H1 (cell line): ENCODE results near the gene STAT2. TPM values are rescaled to one million over a fixed set of nuclear protein-coding genes. Genes with fewer than 3 reads are reported as not detected.

Source experiments
- CTCF ChIA-PET: fragments of 300-600 bp; sonication (Branson Sonifier 250); formaldehyde crosslinking; loops from one replicate; lab custom pipeline; 2021; ENCODE audit not compliant: partially characterized antibody; lab: Charles Lee
- POLR2A ChIA-PET: fragments of 300-600 bp; sonication (Branson Sonifier 250); formaldehyde crosslinking; loops from one replicate; lab custom pipeline; 2021; ENCODE audit warnings: inconsistent platforms; ENCODE audit not compliant: partially characterized antibody; lab: Charles Lee
- DNase-seq, 2 experiments: peaks; one replicate each; pipeline versions ENCODE4 v3.0.0 to v3.0.0-alpha.2; 2010 to 2022; ENCODE audit warnings: low spot score in 2 of 2, low read depth in 1 of 2, mixed read lengths in 1 of 2
- FAIRE-seq: peaks from 2 replicates; lab custom pipeline; 2011; peaks lifted over from hg19 to GRCh38; lab: Jason Lieb, UNC
- H2AFZ ChIP-seq: 2 replicates; pipeline ENCODE4 v1.8.1; 2012; ENCODE audit warnings: low read length, inconsistent platforms
- H2AK5ac ChIP-seq: 2 replicates; pipeline ENCODE4 v1.6.1; 2013; ENCODE audit warnings: low read depth, low read length
- H2BK120ac ChIP-seq: replicated peaks from 2 replicates; pipeline ENCODE3; 2013; ENCODE audit warnings: low read depth, low read length, inconsistent platforms
- H2BK12ac ChIP-seq: 2 replicates; pipeline ENCODE4 v1.6.1; 2013; ENCODE audit warnings: low read depth, low read length
- H2BK15ac ChIP-seq: 2 replicates; pipeline ENCODE4 v1.6.1; 2013; ENCODE audit warnings: low read length
- H2BK20ac ChIP-seq: 2 replicates; pipeline ENCODE4 v1.6.1; 2013; ENCODE audit warnings: low read length
- H2BK5ac ChIP-seq: 2 replicates; pipeline ENCODE4 v1.6.1; 2013; ENCODE audit warnings: low read depth, low read length
- H3K14ac ChIP-seq: 2 replicates; pipeline ENCODE4 v1.6.1; 2013; ENCODE audit warnings: inconsistent platforms; ENCODE audit not compliant: insufficient read length
- H3K18ac ChIP-seq: 2 replicates; pipeline ENCODE4 v1.6.1; 2013; ENCODE audit warnings: low read length; ENCODE audit errors: extremely low read depth
- H3K23ac ChIP-seq: 2 replicates; pipeline ENCODE4 v1.6.1; 2013; ENCODE audit warnings: inconsistent platforms; ENCODE audit not compliant: insufficient read length
- H3K23me2 ChIP-seq: 2 replicates; pipeline ENCODE4 v1.6.1; 2013; ENCODE audit warnings: low read depth, low read length
- H3K27ac ChIP-seq: 2 replicates; pipeline ENCODE4 v1.6.1; 2011; ENCODE audit warnings: low read depth, low read length, inconsistent platforms
- H3K27me3 ChIP-seq, 4 experiments: replicated peaks in 1 of 4; 1 replicate in 1 of 4; 2 replicates in 3 of 4; pipeline versions ENCODE4 v1.6.1 to v1.8.1; 2011 to 2013; ENCODE audit warnings: low read length in 3 of 4, mild to moderate bottlenecking in 3 of 4, inconsistent platforms in 2 of 4, mixed read lengths in 2 of 4, moderate library complexity in 1 of 4; ENCODE audit not compliant: control insufficient read depth in 3 of 4, insufficient read depth in 3 of 4; ENCODE audit errors: extremely low read depth in 1 of 4
- H3K36me3 ChIP-seq, 4 experiments: 2 replicates each; pipeline versions ENCODE4 v1.6.1 to v1.8.1; 2011 to 2013; ENCODE audit warnings: mild to moderate bottlenecking in 4 of 4, low read length in 3 of 4, moderate library complexity in 2 of 4, control low read depth in 1 of 4, inconsistent platforms in 1 of 4; ENCODE audit not compliant: insufficient read depth in 4 of 4, control insufficient read depth in 2 of 4
- H3K4ac ChIP-seq: replicated peaks from 2 replicates; pipeline ENCODE3; 2013; ENCODE audit warnings: low read length, low read depth, mixed read lengths, inconsistent platforms; ENCODE audit not compliant: insufficient read length
- H3K4me1 ChIP-seq, 4 experiments: replicated peaks in 1 of 4; 1 replicate in 1 of 4; 2 replicates in 3 of 4; pipeline versions ENCODE4 v1.6.1 to v1.8.1; 2011 to 2013; ENCODE audit warnings: low read length in 3 of 4, inconsistent platforms in 2 of 4, mixed read lengths in 1 of 4; ENCODE audit not compliant: insufficient read depth in 4 of 4, control insufficient read depth in 3 of 4
- H3K4me2 ChIP-seq, 2 experiments: 2 replicates each; pipeline versions ENCODE4 v1.6.1 to v1.8.1; 2011 to 2013; ENCODE audit warnings: low read depth in 2 of 2, low read length in 2 of 2, control low read depth in 1 of 2, inconsistent platforms in 1 of 2, mild to moderate bottlenecking in 1 of 2; ENCODE audit not compliant: insufficient read depth in 1 of 2
- H3K4me3 ChIP-seq, 4 experiments: fragments of 200-600, 300-600 bp in 1 of 4; sonication (generic), shearing (Covaris generic), sonication (Bioruptor Twin) in 1 of 4; 2 replicates each; pipeline versions ENCODE4 v1.5.1 to v1.8.1; 2011 to 2016; ENCODE audit warnings: low read length in 4 of 4, low read depth in 3 of 4, control low read depth in 2 of 4, inconsistent platforms in 2 of 4, mild to moderate bottlenecking in 2 of 4, mixed read lengths in 1 of 4, moderate library complexity in 1 of 4; ENCODE audit not compliant: insufficient read depth in 2 of 4; ENCODE audit errors: extremely low read depth in 1 of 4
- H3K56ac ChIP-seq: replicated peaks from 2 replicates; pipeline ENCODE3; 2013; ENCODE audit warnings: low read depth, mild to moderate bottlenecking, mixed read lengths, low read length, inconsistent platforms; ENCODE audit not compliant: insufficient read length
- H3K79me1 ChIP-seq: 2 replicates; pipeline ENCODE4 v1.6.1; 2013; ENCODE audit warnings: low read depth, low read length, control low read depth
- H3K79me2 ChIP-seq, 2 experiments: 2 replicates each; pipeline versions ENCODE4 v1.6.1 to v1.8.1; 2012 to 2013; ENCODE audit warnings: low read length in 2 of 2, mild to moderate bottlenecking in 2 of 2, inconsistent platforms in 1 of 2; ENCODE audit not compliant: insufficient read depth in 2 of 2, control insufficient read depth in 1 of 2
- H3K9ac ChIP-seq, 4 experiments: replicated peaks in 1 of 4; 1 replicate in 1 of 4; 2 replicates in 3 of 4; pipeline versions ENCODE4 v1.6.1 to v1.8.1; 2011 to 2013; ENCODE audit warnings: low read depth in 3 of 4, low read length in 3 of 4, control low read depth in 2 of 4, mild to moderate bottlenecking in 2 of 4, moderate library complexity in 2 of 4, inconsistent platforms in 1 of 4; ENCODE audit errors: extremely low read depth in 1 of 4
- H3K9me3 ChIP-seq, 2 experiments: 2 replicates each; pipeline versions ENCODE4 v1.6.1 to v1.8.1; 2012 to 2013; ENCODE audit warnings: mild to moderate bottlenecking in 2 of 2, moderate library complexity in 2 of 2, control low read depth in 1 of 2, inconsistent platforms in 1 of 2, low read depth in 1 of 2, low read length in 1 of 2, mixed read lengths in 1 of 2; ENCODE audit not compliant: insufficient read depth in 2 of 2
- H4K20me1 ChIP-seq, 2 experiments: replicated peaks in 1 of 2; 2 replicates each; pipeline versions ENCODE3 to v1.8.1; 2011 to 2013; ENCODE audit warnings: inconsistent platforms in 2 of 2, low read length in 2 of 2, mild to moderate bottlenecking in 1 of 2; ENCODE audit not compliant: insufficient read depth in 2 of 2, control insufficient read depth in 1 of 2
- H4K5ac ChIP-seq: 2 replicates; pipeline ENCODE4 v1.6.1; 2013; ENCODE audit warnings: low read length, low read depth, mixed read lengths, inconsistent platforms; ENCODE audit not compliant: insufficient read length
- H4K8ac ChIP-seq: 2 replicates; pipeline ENCODE4 v1.8.0; 2013; ENCODE audit warnings: mild to moderate bottlenecking, moderate library complexity, low read length, inconsistent platforms; ENCODE audit not compliant: insufficient read depth; ENCODE audit errors: extremely low read depth
- H4K91ac ChIP-seq: replicated peaks from 2 replicates; pipeline ENCODE3; 2013; ENCODE audit warnings: low read length, mixed read lengths, inconsistent platforms; ENCODE audit not compliant: insufficient read length
- NRF1 ChIP-seq: IDR thresholded peaks from 2 replicates; pipeline ENCODE4 v1.6.1; 2011; ENCODE audit warnings: mild to moderate bottlenecking, low read depth, low read length, improper control_type of control experiment
- WGBS, 2 experiments: shearing (Covaris generic) in 1 of 2; methylation state at CpG; one replicate each; pipeline versions ENCODE4 v1.1.6 to v1.1.7; 2013 to 2015; ENCODE audit warnings: low lambda C conversion rate in 2 of 2, mixed read lengths in 2 of 2, inconsistent platforms in 1 of 2, low coverage in 1 of 2, missing lambda C conversion rate in 1 of 2; ENCODE audit not compliant: insufficient replicate concordance in 2 of 2, insufficient coverage in 1 of 2, insufficient read length in 1 of 2; ENCODE audit errors: extremely low coverage in 1 of 2, missing lambda C conversion rate in 1 of 2; 5-methylcytosine and 5-hydroxymethylcytosine counted together
- polyA plus RNA-seq, 7 experiments: library from polyadenylated mRNA; depleted of rRNA in 3 of 7; stranded (reverse) in 5 of 7; unstranded in 2 of 7; fragments of >200 nt in 5 of 7; fragments of 200-250 nt in 2 of 7; gene quantifications; 1 replicate in 5 of 7; 2 replicates in 1 of 7; 4 replicates in 1 of 7; pipeline versions ENCODE4 v1.2.1 to v1.2.3, GENCODE V29; 2011 to 2013; ENCODE audit warnings: missing spikeins in 2 of 7, mixed read lengths in 2 of 7
- total RNA-seq: library from RNA; stranded (reverse); fragmentation: NEBNext Ultra II Directional; extraction: Animal tissue kit (Norgen Biotek cat#: 25700); gene quantifications from 2 replicates; pipeline ENCODE4 v1.2.1, GENCODE V29; 2021
- TF ChIP-seq, protein P1 (sequence below): IDR thresholded peaks from 2 replicates; pipeline ENCODE4 v1.6.1; 2012; ENCODE audit warnings: inconsistent platforms

STAT2 gene
- total and polyA plus RNA-seq, 2 of the 8 experiments (the other 6 are each of a cell fraction or from before 2014, with no cell fraction given), result 37.1 to 44.7 TPM

DNA sequence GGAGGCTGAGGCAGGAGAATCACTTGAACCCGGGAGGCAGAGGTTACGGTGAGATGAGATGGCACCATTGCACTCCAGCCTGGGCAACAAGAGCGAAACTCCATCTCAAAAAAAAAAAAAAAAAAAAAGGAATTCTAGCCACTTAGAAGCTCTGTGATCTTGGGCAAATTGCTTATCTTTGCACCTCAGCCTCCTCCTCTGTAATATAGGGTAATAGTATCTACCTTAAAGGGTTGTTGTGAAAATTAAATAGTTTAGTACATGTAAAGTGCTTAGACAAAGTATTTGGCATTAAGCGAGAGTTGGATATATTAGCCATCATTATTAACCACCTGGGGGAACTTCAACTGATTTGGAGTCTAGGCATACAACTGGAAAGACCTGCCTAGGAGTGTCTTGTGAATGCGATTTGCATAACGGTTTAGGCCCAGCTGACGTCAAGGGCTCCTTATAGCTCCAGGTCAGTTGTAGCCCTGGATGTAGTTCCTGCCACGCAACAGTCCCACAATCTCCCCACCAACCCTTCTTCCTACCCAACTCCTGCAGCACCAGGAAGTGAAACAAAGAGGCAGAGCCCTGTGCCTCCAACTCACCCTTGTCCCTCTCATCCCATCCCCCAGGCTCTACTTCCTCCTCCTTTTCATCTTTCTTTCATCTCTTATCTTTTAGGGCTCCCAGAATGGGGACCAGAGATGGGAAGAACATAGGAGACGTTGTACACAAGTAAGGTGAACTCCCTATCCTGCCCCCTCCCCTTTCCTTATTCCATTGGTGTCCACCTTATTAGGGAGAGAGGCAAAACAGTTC is 23.3 kb downstream of the STAT2 start:
- Histone ChIP-seq H3K79me2 (no peaks in the 10 kb centered on the region), H3K79me1 (no peaks in the 10 kb centered on the region), H2BK12ac (peak overlapping the region; percentile 3; the same call in 1 of the 2 replicates), H2BK20ac (no peak overlapping the region), H2AK5ac (no peak overlapping the region), H3K4me2 (no peak overlapping the region), H3K27me3 (no peaks in the 10 kb centered on the region), H3K14ac (no peak overlapping the region), H3K23ac (no peak overlapping the region), H3K36me3 (no peaks in the 10 kb centered on the region), H2BK5ac (peak overlapping the region; percentile 55; the same call in 1 of the 2 replicates), H3K4ac (no peak overlapping the region), H3K27ac (no peak overlapping the region), H3K9me3 (no peaks in the 10 kb centered on the region), H2BK15ac (no peak overlapping the region; the same call in 1 of the 2 replicates), H4K8ac (no peak overlapping the region), H3K23me2 (peaks cover 7% of the 10 kb centered on the region; the same call in 1 of the 2 replicates), H3K56ac (no peak overlapping the region), H3K9ac (no peak overlapping the region), H4K20me1 (no peaks in the 10 kb centered on the region), H2BK120ac (no peak overlapping the region), H4K91ac (peak overlapping the region; percentile 22), H3K18ac (no peak overlapping the region), H2AFZ (no peak overlapping the region), H4K5ac (no peak overlapping the region), H3K4me3 (no peak overlapping the region), H3K4me1 (peaks cover 9 to 26% (median 16%) of the 10 kb centered on the region in 4 experiments)
- WGBS, 2 experiments, result 93% methylated on average over 9 of the region's 9 CpGs; no CpG with 5 or more reads in 1 of the 2 experiments
- POLR2A ChIA-PET, result interaction anchor here (0.8 to 7.2 kb wide), 8 partner anchors 16 to 126 kb away, joined by 3 to 55 read pairs (median 4); partner anchors contain the start of genes ANKRD52, CNPY2 and STAT2
- FAIRE-seq, result no peak
- DNase-seq, result no peak
- TF ChIP-seq, protein P1, sequence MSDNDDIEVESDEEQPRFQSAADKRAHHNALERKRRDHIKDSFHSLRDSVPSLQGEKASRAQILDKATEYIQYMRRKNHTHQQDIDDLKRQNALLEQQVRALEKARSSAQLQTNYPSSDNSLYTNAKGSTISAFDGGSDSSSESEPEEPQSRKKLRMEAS, result no peak
- TF ChIP-seq NRF1, result no peak
- CTCF ChIA-PET, result interaction anchor here (0.6 to 7.2 kb wide), 9 partner anchors 10 to 165 kb away, joined by 3 to 38 read pairs (median 3); partner anchors contain the start of gene CNPY2
